H9 (cell line): ENCODE results near the gene BEX4. TPM values are rescaled to one million over a fixed set of nuclear protein-coding genes. Genes with fewer than 3 reads are reported as not detected.

Experiments
- DNase-seq: peaks from one replicate; pipeline ENCODE4 v3.0.0-alpha.2; 2017
- H2AFZ ChIP-seq: one replicate; pipeline ENCODE4 v1.6.1; 2013; ENCODE audit warnings: mild to moderate bottlenecking, low read length, control low read depth, moderate library complexity
- H2AK5ac ChIP-seq: 2 replicates; pipeline ENCODE4 v1.6.1; 2013; ENCODE audit warnings: low read length, control low read depth, mixed read lengths; ENCODE audit not compliant: insufficient read length
- H2BK120ac ChIP-seq: one replicate; pipeline ENCODE4 v1.6.1; 2013; ENCODE audit warnings: low read depth, mild to moderate bottlenecking, low read length, control low read depth, inconsistent platforms; ENCODE audit not compliant: poor library complexity, severe bottlenecking
- H2BK12ac ChIP-seq: 2 replicates; pipeline ENCODE4 v1.6.1; 2013; ENCODE audit warnings: low read length, control low read depth, mixed read lengths, low read depth; ENCODE audit not compliant: insufficient read length
- H2BK15ac ChIP-seq: 2 replicates; pipeline ENCODE4 v1.6.1; 2013; ENCODE audit warnings: low read depth, low read length, control low read depth
- H2BK20ac ChIP-seq: one replicate; pipeline ENCODE4 v1.6.1; 2013; ENCODE audit warnings: low read depth, mild to moderate bottlenecking, low read length, control low read depth, inconsistent platforms; ENCODE audit not compliant: poor library complexity, severe bottlenecking
- H2BK5ac ChIP-seq: 2 replicates; pipeline ENCODE4 v1.6.1; 2013; ENCODE audit warnings: low read length, control low read depth, mixed read lengths; ENCODE audit not compliant: insufficient read length
- H3K14ac ChIP-seq: 2 replicates; pipeline ENCODE4 v1.6.1; 2013; ENCODE audit warnings: low read length, control low read depth; ENCODE audit not compliant: insufficient read depth
- H3K18ac ChIP-seq: 2 replicates; pipeline ENCODE4 v1.6.1; 2013; ENCODE audit warnings: low read depth, mild to moderate bottlenecking, mixed read lengths, low read length, control low read depth; ENCODE audit not compliant: insufficient read length
- H3K23ac ChIP-seq: 2 replicates; pipeline ENCODE4 v1.6.1; 2013; ENCODE audit warnings: low read length, control low read depth, mixed read lengths, low read depth; ENCODE audit not compliant: insufficient read length
- H3K23me2 ChIP-seq: 2 replicates; pipeline ENCODE4 v1.6.1; 2013; ENCODE audit warnings: low read depth, mild to moderate bottlenecking, mixed read lengths, low read length, control low read depth; ENCODE audit not compliant: insufficient read length, poor library complexity, severe bottlenecking
- H3K27ac ChIP-seq: 2 replicates; pipeline ENCODE4 v1.5.1; 2013; ENCODE audit warnings: low read length, control low read depth, mixed read lengths, low read depth; ENCODE audit not compliant: insufficient read length
- H3K27me3 ChIP-seq: 2 replicates; pipeline ENCODE4 v1.6.1; 2013; ENCODE audit warnings: low read length, control low read depth, inconsistent platforms; ENCODE audit not compliant: insufficient read depth
- H3K4ac ChIP-seq: 2 replicates; pipeline ENCODE4 v1.6.1; 2013; ENCODE audit warnings: low read depth, mild to moderate bottlenecking, control low read depth, inconsistent platforms, low read length, moderate library complexity
- H3K4me1 ChIP-seq: 2 replicates; pipeline ENCODE4 v1.6.1; 2013; ENCODE audit warnings: low read length, control low read depth, inconsistent platforms; ENCODE audit not compliant: insufficient read depth
- H3K4me2 ChIP-seq: 2 replicates; pipeline ENCODE4 v1.6.1; 2013; ENCODE audit warnings: low read length, control low read depth, mixed read lengths; ENCODE audit not compliant: insufficient read length, insufficient read depth
- H3K56ac ChIP-seq: 2 replicates; pipeline ENCODE4 v1.6.1; 2013; ENCODE audit warnings: low read depth, mild to moderate bottlenecking, mixed read lengths, low read length, control low read depth; ENCODE audit not compliant: insufficient read length
- H3K79me1 ChIP-seq: 2 replicates; pipeline ENCODE4 v1.6.1; 2013; ENCODE audit warnings: low read depth, mild to moderate bottlenecking, moderate library complexity, low read length, control low read depth, inconsistent platforms; ENCODE audit not compliant: insufficient read depth, poor library complexity, severe bottlenecking
- H3K79me2 ChIP-seq: 2 replicates; pipeline ENCODE4 v1.6.1; 2013; ENCODE audit warnings: low read length, control low read depth, inconsistent platforms; ENCODE audit not compliant: insufficient read depth
- H3K9ac ChIP-seq: 2 replicates; pipeline ENCODE4 v1.6.1; 2013; ENCODE audit warnings: low read length, control low read depth, mixed read lengths; ENCODE audit not compliant: insufficient read length; ENCODE audit errors: extremely low read depth
- H3K9me3 ChIP-seq: one replicate; pipeline ENCODE4 v1.6.1; 2013; ENCODE audit warnings: low read depth, low read length, inconsistent platforms; ENCODE audit not compliant: control insufficient read depth
- H3T11ph ChIP-seq: one replicate; pipeline ENCODE4 v1.6.1; 2013; ENCODE audit warnings: mild to moderate bottlenecking, low read length, control low read depth, inconsistent platforms
- H4K20me1 ChIP-seq: one replicate; pipeline ENCODE4 v1.6.1; 2013; ENCODE audit not compliant: control insufficient read depth, insufficient read length, insufficient read depth
- H4K5ac ChIP-seq: 2 replicates; pipeline ENCODE4 v1.6.1; 2013; ENCODE audit warnings: low read depth, mild to moderate bottlenecking, mixed read lengths, low read length, control low read depth; ENCODE audit not compliant: insufficient read length
- H4K8ac ChIP-seq: replicated peaks from 2 replicates; pipeline ENCODE4 v1.6.1; 2013; ENCODE audit warnings: low read length, control low read depth, mixed read lengths, low read depth; ENCODE audit not compliant: insufficient read length
- H4K91ac ChIP-seq: 2 replicates; pipeline ENCODE4 v1.6.1; 2013; ENCODE audit warnings: low read depth, mild to moderate bottlenecking, moderate library complexity, mixed read lengths, low read length, control low read depth; ENCODE audit not compliant: insufficient read length
- H3K27ac Mint-ChIP-seq, 3 experiments: 2 replicates in 2 of 3; 3 replicates in 1 of 3; pipeline ENCODE4 v1.8.0; 2020 to 2021; ENCODE audit warnings: mixed read lengths in 3 of 3, mild to moderate bottlenecking in 1 of 3, moderate library complexity in 1 of 3
- H3K27me3 Mint-ChIP-seq: 2 replicates; pipeline ENCODE4 v1.8.0; 2021; ENCODE audit warnings: low read depth, mild to moderate bottlenecking, moderate library complexity, mixed read lengths
- H3K36me3 Mint-ChIP-seq, 3 experiments: 2 replicates in 2 of 3; 3 replicates in 1 of 3; pipeline ENCODE4 v1.8.0; 2020 to 2021; ENCODE audit warnings: low read depth in 3 of 3, mixed read lengths in 3 of 3; ENCODE audit not compliant: insufficient read depth in 1 of 3
- H3K4me1 Mint-ChIP-seq, 2 experiments: 2 replicates each; pipeline ENCODE4 v1.8.0; 2020; ENCODE audit warnings: mixed read lengths in 2 of 2
- H3K4me3 Mint-ChIP-seq, 2 experiments: 2 replicates in 1 of 2; 3 replicates in 1 of 2; pipeline ENCODE4 v1.8.0; 2020 to 2021; ENCODE audit warnings: mild to moderate bottlenecking in 2 of 2, mixed read lengths in 2 of 2, moderate library complexity in 1 of 2
- H3K9me3 Mint-ChIP-seq, 2 experiments: 2 replicates in 1 of 2; 3 replicates in 1 of 2; pipeline ENCODE4 v1.8.0; 2020; ENCODE audit warnings: mild to moderate bottlenecking in 2 of 2, mixed read lengths in 2 of 2, moderate library complexity in 1 of 2
- CTCF ChIP-seq: fragments of 200-600 bp; sonication (generic); conservative IDR thresholded peaks from 3 replicates; pipeline ENCODE4 v1.8.0; 2021; ENCODE audit warnings: antibody characterized with exemption, mild to moderate bottlenecking
- WGBS: extraction: QIAGEN DNeasy Blood & Tissue Kit; methylation state at CpG from one replicate; pipeline ENCODE4 v1.1.7; 2013; ENCODE audit warnings: missing lambda C conversion rate, low lambda C conversion rate, mixed read lengths; ENCODE audit not compliant: insufficient read length; ENCODE audit errors: extremely low coverage; 5-methylcytosine and 5-hydroxymethylcytosine counted together
- total RNA-seq: library from RNA; stranded (reverse); gene quantifications from 2 replicates; pipeline ENCODE4 v1.2.1, GENCODE V29; 2021

The BEX4 gene
- total RNA-seq, 1 experiment from 2014 or later, result 48.2 TPM

- no peak overlapping the region for H2AFZ ChIP-seq
- peaks cover 3 to 4% (median 4%) of the 10 kb centered on the region in 3 experiments; a peak in 6 of 7 replicates for H3K36me3 Mint-ChIP-seq
- H3K9me3 ChIP-seq, result no peaks in the 10 kb centered on the region
- H3K27ac ChIP-seq, result no peak overlapping the region
- H3K27ac Mint-ChIP-seq, result no peak overlapping the region
- TF ChIP-seq CTCF, result peak; percentile 64
- H3K9me3 Mint-ChIP-seq, result peaks cover 5 to 75% of the 10 kb centered on the region in 2 experiments
- H4K91ac ChIP-seq, result no peak overlapping the region
- H3K79me2 ChIP-seq, result no peaks in the 10 kb centered on the region
- H3T11ph ChIP-seq, result no peak overlapping the region
- no peaks in the 10 kb centered on the region; the same call in 1 of the 2 replicates for H3K4me1 ChIP-seq
- H2BK15ac ChIP-seq, result no peak overlapping the region
- H4K5ac ChIP-seq, result no peak overlapping the region
- no peaks in the 10 kb centered on the region for H4K20me1 ChIP-seq
- no peak overlapping the region for H3K4ac ChIP-seq
- H3K18ac ChIP-seq, result no peak overlapping the region
- H3K23me2 ChIP-seq, result peaks cover 3% of the 10 kb centered on the region
- H2BK12ac ChIP-seq, result no peak overlapping the region
- H3K27me3 Mint-ChIP-seq, result peaks cover 2% of the 10 kb centered on the region; the same call in 1 of the 2 replicates
- no peak overlapping the region for H3K56ac ChIP-seq
- peak; percentile 65 for DNase-seq
- H3K79me1 ChIP-seq, result no peaks in the 10 kb centered on the region
- no peak overlapping the region for H3K4me3 Mint-ChIP-seq
- H2BK5ac ChIP-seq, result no peak overlapping the region
- no peak overlapping the region for H3K23ac ChIP-seq
- H3K27me3 ChIP-seq, result no peaks in the 10 kb centered on the region
- H3K14ac ChIP-seq, result no peak overlapping the region
- no peak overlapping the region for H4K8ac ChIP-seq
- peaks cover 2 to 6% of the 10 kb centered on the region in 2 experiments for H3K4me1 Mint-ChIP-seq
- no CpG with 5 or more reads among the region's 7 CpGs for WGBS
- no peak overlapping the region for H2AK5ac ChIP-seq
- no peak overlapping the region for H3K4me2 ChIP-seq
- no peak overlapping the region for H2BK120ac ChIP-seq
- no peak overlapping the region for H3K9ac ChIP-seq
- H2BK20ac ChIP-seq, result no peak overlapping the region
Observed at GRCh38 chrX:103211012-103211715, 3.7 kb upstream of the BEX4 start.
